Rectal smooth muscle tissue (tissue), 1 donor: ENCODE results near the gene SCEL.

Experiments used
- H3K27ac ChIP-seq: one replicate; pipeline ENCODE4 v1.7.0; 2013; ENCODE audit warnings: low read depth, low read length, inconsistent platforms
- H3K27me3 ChIP-seq: one replicate; pipeline ENCODE4 v1.7.0; 2013; ENCODE audit warnings: low read length; ENCODE audit not compliant: control insufficient read depth, insufficient read depth
- H3K36me3 ChIP-seq: one replicate; pipeline ENCODE4 v1.7.0; 2013; ENCODE audit warnings: low read length; ENCODE audit not compliant: control insufficient read depth, insufficient read depth
- H3K4me1 ChIP-seq: one replicate; pipeline ENCODE4 v1.7.0; 2013; ENCODE audit warnings: low read length; ENCODE audit not compliant: control insufficient read depth, insufficient read depth
- H3K4me3 ChIP-seq: one replicate; pipeline ENCODE4 v1.7.0; 2013; ENCODE audit warnings: low read length
- H3K9ac ChIP-seq: one replicate; pipeline ENCODE4 v1.7.0; 2013; ENCODE audit warnings: low read length

Gene SCEL

GRCh38 chr13:77523834-77524728 lies 11.4 kb upstream of the SCEL start:
- H3K9ac ChIP-seq, result no peak overlapping the region
- no peaks in the 10 kb centered on the region for H3K36me3 ChIP-seq
- no peaks in the 10 kb centered on the region for H3K27me3 ChIP-seq
- no peak overlapping the region for H3K4me3 ChIP-seq
- no peaks in the 10 kb centered on the region for H3K4me1 ChIP-seq
- no peak overlapping the region for H3K27ac ChIP-seq

- Histone ChIP-seq H3K4me3 (no peak overlapping the region), H3K36me3 (no peaks in the 10 kb centered on the region), H3K9ac (no peak overlapping the region), H3K4me1 (no peaks in the 10 kb centered on the region), H3K27ac (no peak overlapping the region), H3K27me3 (no peaks in the 10 kb centered on the region)
Measured at GRCh38 chr13:77528414-77528813, 7.1 kb upstream of the SCEL start.

- no peaks in the 10 kb centered on the region for H3K4me1 ChIP-seq
- no peak overlapping the region for H3K4me3 ChIP-seq
- no peak overlapping the region for H3K27ac ChIP-seq
- H3K9ac ChIP-seq, result no peak overlapping the region
- no peaks in the 10 kb centered on the region for H3K36me3 ChIP-seq
- H3K27me3 ChIP-seq, result no peaks in the 10 kb centered on the region
Measured at GRCh38 chr13:77528834-77529500, 6.5 kb upstream of the SCEL start.

GRCh38 chr13:77529501-77529840 lies 6.0 kb upstream of the SCEL start:
- H3K9ac ChIP-seq, result no peak overlapping the region
- no peak overlapping the region for H3K27ac ChIP-seq
- no peaks in the 10 kb centered on the region for H3K27me3 ChIP-seq
- H3K36me3 ChIP-seq, result no peaks in the 10 kb centered on the region
- no peak overlapping the region for H3K4me3 ChIP-seq
- H3K4me1 ChIP-seq, result no peaks in the 10 kb centered on the region

GRCh38 chr13:77530875-77531274 lies 4.6 kb upstream of the SCEL start:
- Histone ChIP-seq H3K4me3 (no peak overlapping the region), H3K4me1 (no peaks in the 10 kb centered on the region), H3K27ac (no peak overlapping the region), H3K27me3 (no peaks in the 10 kb centered on the region), H3K36me3 (no peaks in the 10 kb centered on the region), H3K9ac (no peak overlapping the region)

GRCh38 chr13:77532983-77533382 lies 2.5 kb upstream of the SCEL start:
- Histone ChIP-seq H3K4me3 (no peak overlapping the region), H3K36me3 (no peaks in the 10 kb centered on the region)

GRCh38 chr13:77533875-77534788 lies 1.4 kb upstream of the SCEL start:
- Histone ChIP-seq H3K27ac (no peak overlapping the region), H3K4me1 (no peaks in the 10 kb centered on the region), H3K36me3 (no peaks in the 10 kb centered on the region), H3K9ac (no peak overlapping the region), H3K27me3 (no peaks in the 10 kb centered on the region), H3K4me3 (no peak overlapping the region)

More at GRCh38 chr13:77532983-77533382, 2.5 kb upstream of the SCEL start:
- H3K4me1 ChIP-seq, result no peaks in the 10 kb centered on the region
- H3K27ac ChIP-seq, result no peak overlapping the region
- H3K9ac ChIP-seq, result no peak overlapping the region
- H3K27me3 ChIP-seq, result no peaks in the 10 kb centered on the region

GRCh38 chr13:77536358-77536757 lies 852 bp downstream of the SCEL start:
- H3K27me3 ChIP-seq, result no peaks in the 10 kb centered on the region
- no peak overlapping the region for H3K4me3 ChIP-seq
- no peaks in the 10 kb centered on the region for H3K4me1 ChIP-seq
- H3K9ac ChIP-seq, result no peak overlapping the region
- H3K36me3 ChIP-seq, result no peaks in the 10 kb centered on the region
- no peak overlapping the region for H3K27ac ChIP-seq

- Histone ChIP-seq H3K27ac (no peak overlapping the region), H3K36me3 (no peaks in the 10 kb centered on the region)
Measured at GRCh38 chr13:77537289-77537919, 1.9 kb downstream of the SCEL start.

GRCh38 chr13:77543711-77544110 lies 8.2 kb downstream of the SCEL start:
- Histone ChIP-seq H3K4me1 (no peaks in the 10 kb centered on the region), H3K27me3 (no peaks in the 10 kb centered on the region), H3K36me3 (no peaks in the 10 kb centered on the region), H3K9ac (no peak overlapping the region), H3K27ac (no peak overlapping the region), H3K4me3 (no peak overlapping the region)

More at GRCh38 chr13:77537289-77537919, 1.9 kb downstream of the SCEL start:
- H3K9ac ChIP-seq, result no peak overlapping the region
- no peak overlapping the region for H3K4me3 ChIP-seq
- no peaks in the 10 kb centered on the region for H3K27me3 ChIP-seq
- no peaks in the 10 kb centered on the region for H3K4me1 ChIP-seq

- no peak overlapping the region for H3K4me3 ChIP-seq
- H3K9ac ChIP-seq, result no peak overlapping the region
- H3K4me1 ChIP-seq, result no peaks in the 10 kb centered on the region
- H3K27me3 ChIP-seq, result no peaks in the 10 kb centered on the region
- no peak overlapping the region for H3K27ac ChIP-seq
- H3K36me3 ChIP-seq, result no peaks in the 10 kb centered on the region
Measured at GRCh38 chr13:77544355-77544754, 8.8 kb downstream of the SCEL start.
